NCI-H1105 (cell line): ENCODE measurements around the gene EFHD1.
A peak's percentile ranks its signal among the peaks of the same experiment; 100 is the strongest.
"Not testable (repeated sequence)": the region's sequence is repeated elsewhere in the genome, so short reads cannot be mapped to it uniquely, and the experiment has no call there.

ENCODE experiments used
- DNase-seq: peaks from one replicate; lab custom pipeline; 2025; lab: John Stamatoyannopoulos, UW

The EFHD1 gene

GRCh38 chr2:232652505-232652851, 19.1 kb downstream of the EFHD1 start:
- DNase-seq = no peak

GRCh38 chr2:232653441-232653840, 20.0 kb downstream of the EFHD1 start:
- DNase-seq = no peak

DNA sequence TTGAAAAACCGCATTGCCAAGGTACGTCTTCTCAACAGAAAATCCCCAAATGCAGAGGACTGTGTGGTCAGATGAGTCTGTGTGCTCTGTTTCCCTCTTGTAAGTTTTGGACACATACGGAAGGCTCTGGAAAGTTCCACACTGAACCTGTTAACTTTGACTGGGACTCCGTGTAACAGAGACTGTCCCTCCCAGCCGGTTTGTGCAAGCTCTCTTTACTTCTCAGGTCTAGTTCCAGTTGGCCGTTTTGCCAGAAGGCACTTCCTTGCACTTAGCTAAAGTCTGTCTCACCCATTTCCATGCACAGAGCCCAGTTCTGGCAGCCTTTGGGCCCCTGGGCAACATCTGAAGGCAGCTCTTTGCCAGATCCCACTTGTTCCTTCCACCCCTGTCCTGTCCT, 22.0 kb downstream of the EFHD1 start:
- no peak for DNase-seq

GRCh38 chr2:232658217-232658785, 24.9 kb downstream of the EFHD1 start:
- no peak for DNase-seq

DNA sequence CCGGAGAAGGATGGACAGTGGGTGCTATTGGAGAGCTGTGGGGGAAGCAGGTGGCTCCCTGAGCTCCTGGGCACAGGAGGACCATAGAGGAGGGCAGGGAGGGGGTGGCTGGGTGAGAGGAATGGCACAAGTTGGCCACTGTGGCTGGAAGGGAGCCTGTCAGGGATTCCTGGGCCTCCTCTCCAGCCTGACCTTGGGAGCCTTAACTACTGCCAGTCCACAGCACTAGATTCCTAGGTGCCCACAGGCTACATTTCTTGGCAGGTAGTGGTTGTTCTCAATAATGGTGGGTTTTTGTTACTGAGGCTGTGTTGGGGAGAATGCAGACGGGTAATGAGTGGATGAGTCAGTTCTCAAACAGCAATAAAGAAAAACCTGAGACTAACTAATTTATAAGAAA, 26.0 kb downstream of the EFHD1 start:
- DNase-seq = no peak

DNA sequence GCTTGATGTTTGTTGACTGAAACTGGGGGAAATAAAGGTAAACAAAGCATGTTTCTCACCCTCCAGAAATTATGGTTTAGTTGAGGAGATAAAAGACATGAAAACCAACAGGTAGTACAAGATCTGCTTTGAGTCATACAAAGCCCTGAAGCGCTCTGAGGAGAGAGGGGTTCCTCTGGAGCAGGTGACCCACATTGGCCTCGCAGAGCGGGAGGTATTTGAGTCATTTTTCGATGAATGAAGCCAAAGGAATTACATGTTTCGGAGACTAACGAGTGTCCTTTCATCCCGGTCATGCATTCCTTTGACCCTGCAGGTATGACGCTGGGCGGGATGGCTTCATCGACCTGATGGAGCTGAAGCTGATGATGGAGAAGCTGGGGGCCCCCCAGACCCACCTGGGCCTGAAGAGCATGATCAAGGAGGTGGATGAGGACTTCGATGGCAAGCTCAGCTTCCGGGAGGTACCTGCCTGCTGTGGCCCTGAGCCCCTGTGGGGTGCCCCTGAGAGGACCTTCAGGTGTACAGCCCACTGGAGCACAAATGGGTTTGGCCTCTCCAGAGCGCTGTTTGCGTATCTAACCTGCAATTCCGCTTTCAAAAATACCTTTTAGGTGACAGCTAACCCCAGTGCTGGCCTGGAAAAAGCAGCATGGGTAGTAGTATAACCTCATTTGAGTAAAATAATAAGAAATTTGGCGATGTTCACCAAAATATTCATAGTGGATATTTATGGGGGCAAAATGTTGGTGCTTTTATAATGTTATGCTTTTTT, 29.3 kb downstream of the EFHD1 start:
- no peak for DNase-seq

DNA sequence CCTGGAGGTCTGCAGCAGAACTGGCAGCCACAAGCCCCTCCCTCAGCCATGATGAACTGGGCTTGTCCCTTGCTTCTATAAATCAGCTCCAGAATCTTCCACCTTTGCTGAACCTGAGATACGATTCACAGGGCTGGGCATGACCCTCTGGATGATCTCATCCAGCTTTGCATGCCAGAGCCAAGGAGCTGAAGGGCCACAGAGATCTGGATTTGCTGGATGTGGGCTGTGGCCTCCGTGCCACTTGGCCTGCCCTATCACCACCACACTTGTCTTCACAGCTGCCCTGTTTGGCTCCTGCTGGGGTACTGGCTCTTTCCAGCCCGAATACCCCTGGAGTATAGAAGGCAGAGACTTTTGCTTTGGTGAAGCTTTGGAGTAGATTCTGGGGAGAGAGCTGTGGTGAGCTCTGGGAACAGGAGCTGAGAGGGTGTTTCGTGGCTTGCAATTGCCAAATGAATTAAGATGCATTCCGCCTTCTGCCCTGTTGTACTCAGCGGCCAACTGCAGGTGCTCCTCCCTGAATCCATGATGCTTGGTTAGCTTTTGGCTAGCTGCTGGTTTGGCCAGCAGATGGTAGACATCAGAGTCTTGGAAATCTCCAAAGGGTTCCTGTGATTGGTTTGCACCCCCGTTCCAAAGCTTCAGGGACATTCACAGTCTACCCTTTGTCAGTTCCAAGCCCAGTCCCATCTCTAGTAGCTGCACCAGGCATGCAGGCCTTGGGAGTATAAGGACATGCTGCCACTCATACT, 32.8 kb downstream of the EFHD1 start:
- DNase-seq = no peak

- no peak for DNase-seq
Measured at GRCh38 chr2:232667989-232668583, 34.7 kb downstream of the EFHD1 start.

DNA sequence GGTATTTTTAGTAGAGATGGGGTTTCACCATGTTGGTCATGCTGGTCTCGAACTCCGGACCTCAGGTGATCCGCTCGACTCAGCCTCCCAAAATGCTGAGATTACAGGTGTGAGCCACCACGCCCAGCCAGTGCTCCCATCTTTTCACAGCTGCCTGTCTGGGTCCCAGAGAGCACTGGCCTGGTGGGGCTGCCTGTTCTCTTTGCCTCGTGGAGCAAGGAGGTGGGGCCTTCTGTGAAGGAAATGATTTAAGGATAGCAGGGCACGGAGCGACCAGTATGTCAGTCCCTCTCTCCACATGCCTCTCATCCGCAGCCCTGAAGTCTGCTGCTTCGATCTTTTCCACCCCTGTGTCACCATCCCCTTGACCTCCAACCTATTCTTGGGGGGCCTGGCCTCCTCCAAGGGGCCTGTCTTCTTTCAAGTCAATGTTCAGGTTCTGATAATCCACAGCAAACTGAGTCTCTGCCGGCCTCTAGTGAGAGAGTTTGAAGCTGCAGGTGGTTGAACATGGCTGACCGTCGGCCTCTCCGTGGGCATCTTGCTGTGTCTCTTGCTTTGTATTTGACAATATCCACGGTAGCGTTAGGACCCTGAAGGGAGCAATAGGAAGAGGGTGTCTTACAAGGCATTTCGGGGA, 35.5 kb downstream of the EFHD1 start:
- DNase-seq = no peak

- no peak for DNase-seq
Measured at GRCh38 chr2:232672588-232672987, 39.2 kb downstream of the EFHD1 start.

DNA sequence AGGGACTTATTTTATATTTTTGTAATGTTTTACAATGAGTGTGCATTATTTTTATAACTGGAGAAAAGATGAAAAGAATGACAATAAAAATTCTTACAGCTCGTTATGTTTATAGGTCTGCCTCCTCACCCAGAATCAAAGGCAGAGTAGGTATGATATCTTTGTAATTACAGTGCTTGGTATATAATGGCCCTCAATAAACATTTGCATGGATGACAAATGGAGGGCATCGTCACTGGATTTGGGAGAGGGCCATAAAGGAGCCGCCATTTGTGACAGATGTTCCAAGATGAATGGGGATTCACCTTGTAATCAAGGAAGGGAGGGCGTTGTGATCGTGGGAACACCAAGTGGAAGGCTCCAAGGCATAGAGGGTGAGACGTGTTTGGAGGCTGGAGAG, 41.1 kb downstream of the EFHD1 start:
- DNase-seq = peak; percentile 38

GRCh38 chr2:232675381-232675780, 42.0 kb downstream of the EFHD1 start:
- no peak for DNase-seq

- DNase-seq = no peak
Measured at GRCh38 chr2:232680006-232680405, 46.6 kb downstream of the EFHD1 start.

GRCh38 chr2:232681527-232681926, 48.1 kb downstream of the EFHD1 start:
- DNase-seq = no peak

DNA sequence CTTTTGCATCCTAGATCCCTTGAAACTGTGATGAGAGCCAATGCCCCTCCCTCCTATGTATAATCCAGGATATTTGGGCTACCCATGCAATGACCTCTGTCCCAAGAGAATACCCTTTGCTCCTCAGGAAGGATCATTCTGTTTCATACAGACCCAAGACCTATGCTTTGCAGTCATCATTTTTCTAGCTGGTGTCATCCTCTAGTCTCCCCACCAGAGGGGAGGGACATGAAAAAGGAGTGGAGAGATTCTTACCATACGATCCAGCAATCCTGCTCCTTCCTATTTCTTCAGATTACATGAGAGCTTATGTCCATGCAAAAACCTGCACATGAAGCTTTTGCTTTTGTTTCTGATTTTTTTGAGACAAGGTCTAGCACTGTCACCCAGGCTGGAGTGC, 50.0 kb downstream of the EFHD1 start:
- no peak for DNase-seq

DNA sequence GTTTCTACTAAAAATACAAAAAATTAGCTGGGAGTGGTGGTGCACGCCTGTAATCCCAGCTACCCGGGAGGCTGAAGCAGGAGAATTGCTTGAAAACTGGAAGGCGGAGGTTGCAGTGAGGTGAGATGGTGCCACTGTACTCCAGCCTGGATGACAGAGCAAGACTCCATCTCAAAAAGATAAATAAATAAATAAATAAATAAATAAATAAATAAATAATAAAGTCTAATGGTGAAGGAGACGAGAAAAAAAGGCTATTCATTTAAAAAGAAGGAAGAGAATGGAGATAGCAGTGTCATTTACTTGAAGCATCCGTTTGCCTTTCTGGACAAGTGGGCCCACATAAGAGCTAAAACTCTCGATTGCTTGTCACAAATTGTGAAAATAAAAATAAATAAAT, 52.0 kb downstream of the EFHD1 start:
- not testable (repeated sequence) for DNase-seq

DNA sequence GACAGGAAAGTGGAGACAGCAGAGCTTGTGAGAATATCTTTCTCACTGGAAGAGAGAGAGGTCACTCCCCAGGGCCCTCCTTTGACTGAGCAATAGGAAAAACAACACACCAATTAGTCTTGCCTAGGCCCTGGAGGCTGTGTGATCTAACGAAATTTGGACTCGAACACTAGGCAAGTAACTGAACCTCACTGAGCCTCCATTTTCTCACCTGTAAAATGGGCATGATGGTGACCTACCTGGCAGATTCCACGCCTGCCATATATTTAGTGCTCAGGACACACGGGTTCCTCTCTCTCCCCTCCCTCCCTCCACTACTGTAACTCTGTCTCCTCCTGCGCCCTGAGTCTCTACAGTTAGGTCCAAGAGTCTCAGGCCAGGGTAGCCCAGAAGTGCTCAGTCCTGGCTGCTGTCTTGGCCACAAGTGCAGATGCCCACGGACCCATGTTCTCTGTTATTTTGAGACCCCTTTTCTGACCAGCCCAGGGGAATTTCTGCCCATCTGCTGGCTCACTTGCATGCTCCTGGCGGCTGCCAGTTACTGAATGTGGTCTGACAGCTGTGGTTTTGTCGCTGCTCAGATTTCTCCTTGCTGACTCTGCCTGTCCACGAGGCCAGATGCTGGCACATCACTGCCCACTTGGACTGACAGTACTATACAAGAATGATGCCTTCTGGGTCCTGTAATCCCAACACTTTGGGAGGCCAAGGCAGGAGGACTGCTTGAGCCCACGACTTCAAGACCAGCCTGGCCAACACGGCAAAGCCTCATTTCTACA, 54.2 kb downstream of the EFHD1 start:
- no peak for DNase-seq

- DNase-seq = no peak
Measured at GRCh38 chr2:232688201-232688600, 54.8 kb downstream of the EFHD1 start.

DNA sequence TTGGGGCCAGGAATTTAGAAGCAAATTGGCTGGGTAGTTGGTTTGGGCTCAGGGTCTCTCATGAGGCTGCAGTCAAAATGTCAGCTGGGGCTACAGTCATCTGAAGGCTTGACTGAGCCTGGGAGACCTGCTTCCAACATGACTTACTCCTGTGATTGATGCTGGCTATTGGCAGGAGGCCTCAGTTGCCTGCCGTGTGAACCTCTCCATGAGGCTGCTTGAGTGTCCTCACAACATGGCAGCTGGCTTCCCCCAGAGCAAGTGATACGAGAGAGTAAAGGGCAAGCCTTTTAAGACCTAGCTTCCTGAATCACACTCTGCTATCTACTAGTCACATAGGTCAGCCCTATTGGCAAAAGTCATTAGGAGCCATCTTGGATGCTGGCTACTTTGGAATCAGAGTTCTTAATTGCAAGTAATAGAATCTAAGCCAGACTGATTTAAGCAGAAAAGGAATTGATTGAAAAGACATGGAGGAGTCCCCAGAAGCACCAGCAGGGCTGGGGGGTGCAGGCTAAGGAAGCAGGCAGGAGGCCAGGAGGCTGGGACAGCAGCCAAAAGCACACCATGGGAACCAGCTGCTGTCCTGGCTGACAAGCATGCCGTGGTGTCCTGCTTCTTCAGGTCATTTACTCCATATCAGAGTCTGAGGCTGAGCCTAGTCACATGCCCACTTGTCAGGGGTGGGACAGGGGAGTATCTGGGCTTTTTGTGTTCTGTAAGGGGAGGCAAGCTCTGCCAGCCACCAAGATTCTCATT, 55.9 kb downstream of the EFHD1 start:
- peak; percentile 47 for DNase-seq

GRCh38 chr2:232691117-232691516, 57.7 kb downstream of the EFHD1 start:
- not testable (repeated sequence) for DNase-seq

DNA sequence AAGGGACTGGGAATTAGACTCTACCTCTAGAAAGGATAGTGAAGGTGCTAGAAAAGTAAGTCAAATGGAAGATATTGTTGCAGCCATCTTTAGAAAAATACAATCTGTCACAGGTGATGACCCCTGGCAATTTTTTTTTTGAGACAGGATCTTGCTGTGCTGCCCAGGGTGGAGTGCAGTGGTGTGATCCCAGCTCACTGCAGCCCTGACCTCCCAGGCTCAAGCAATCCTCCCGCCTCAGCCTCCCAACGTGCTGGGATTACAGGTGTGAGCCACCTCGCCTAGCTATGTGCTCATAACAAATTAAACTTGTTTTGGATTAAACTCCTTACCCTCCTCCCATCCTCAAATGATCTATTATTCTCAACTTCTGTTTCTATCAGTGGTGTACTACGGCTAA, 59.9 kb downstream of the EFHD1 start:
- DNase-seq = no peak
